ENCODE measurements around the gene ASB16.
A peak's percentile ranks its signal among the peaks of the same experiment; 100 is the strongest.

ASB16 gene

DNA sequence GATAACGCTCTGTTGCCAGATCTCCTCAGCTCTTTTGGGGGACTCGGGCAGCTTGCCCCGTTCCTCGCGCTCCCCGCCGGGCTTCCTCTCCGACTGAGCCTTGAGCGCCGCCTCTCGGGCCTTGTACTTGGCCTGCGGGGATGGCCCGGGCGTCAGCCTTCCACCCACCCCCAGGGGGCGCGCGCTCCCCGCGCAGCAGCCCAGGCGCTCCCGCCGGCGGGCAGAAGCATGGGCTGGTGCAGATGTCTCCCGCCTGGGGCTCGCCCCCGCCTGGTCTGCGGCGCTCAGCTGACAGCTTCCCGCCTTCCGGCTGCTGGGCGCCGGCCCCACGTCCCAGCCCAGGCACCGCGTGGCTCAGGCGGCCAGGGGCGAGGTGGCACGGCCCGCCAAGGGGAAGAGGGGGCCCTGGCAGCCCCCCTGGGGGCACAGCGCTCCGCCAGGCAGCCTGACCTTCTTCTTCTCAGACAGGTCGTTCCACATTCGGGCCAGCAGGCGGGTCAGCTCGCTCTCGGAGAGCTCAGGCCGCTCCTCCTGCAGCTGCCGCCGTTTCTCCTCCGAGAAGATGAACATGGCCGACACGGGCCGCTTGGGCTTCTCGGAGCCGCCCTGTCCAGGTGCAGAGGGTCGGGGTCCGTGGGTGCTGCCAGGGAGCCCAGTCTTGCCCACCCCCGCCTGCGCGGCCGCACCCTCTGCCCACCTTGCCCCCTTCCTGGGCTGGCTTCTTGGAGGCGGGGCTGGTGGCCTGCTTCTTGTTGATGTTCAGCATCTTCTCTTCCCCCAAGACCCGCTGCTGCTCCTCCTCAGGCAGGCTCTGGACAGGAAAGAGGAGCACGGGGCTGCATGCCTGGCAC is 40.1 kb downstream of the ASB16 start:
- DNase-seq: peak; percentile 95

DNA sequence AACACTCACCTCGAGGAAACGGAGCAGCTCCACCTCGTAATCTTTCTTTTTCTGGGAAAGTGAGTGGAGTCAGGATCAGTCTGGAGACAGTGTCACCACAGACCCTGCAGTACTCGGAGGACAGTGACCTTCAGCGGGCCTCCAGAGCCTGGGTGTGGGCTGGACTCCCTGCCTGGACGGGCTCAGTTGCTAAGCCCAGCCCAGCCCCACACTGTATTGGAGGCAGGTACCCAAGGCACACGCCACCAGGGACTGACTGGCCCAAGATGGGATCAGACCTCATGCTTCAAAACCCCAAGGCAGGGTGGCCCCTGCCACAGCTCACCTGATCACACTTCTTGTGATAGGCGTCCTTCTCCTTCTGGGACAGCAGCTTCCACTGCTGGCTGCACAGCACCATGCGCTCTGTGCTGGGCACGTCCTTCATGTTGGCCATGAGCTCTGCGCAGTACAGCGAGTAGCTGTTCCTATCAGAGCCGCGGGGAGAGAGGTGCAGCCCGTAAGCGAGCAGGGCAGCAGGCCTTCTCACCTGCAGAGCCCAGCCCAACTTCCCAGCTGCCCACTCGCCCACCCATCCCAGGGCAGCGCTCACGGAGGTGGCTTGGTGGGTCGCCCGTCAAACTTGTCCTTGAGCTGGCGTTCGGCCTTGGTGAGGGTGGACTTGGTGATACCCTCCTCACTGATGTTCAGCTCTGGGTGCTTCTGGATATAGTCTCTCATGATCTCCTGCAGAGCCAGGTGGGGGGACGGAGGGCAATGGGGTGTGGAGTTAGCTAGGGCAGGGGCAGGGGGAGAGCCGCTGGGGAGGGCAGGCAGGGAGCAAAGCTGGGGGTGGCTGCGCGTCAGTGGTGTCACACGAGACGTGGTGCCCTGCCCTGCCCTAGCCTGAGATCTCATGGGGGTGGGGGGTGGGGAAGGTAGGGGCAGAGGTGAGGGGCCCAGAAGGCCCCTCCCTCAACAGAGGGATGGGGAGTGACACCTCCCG is 41.1 kb downstream of the ASB16 start:
- no peak for DNase-seq

DNA sequence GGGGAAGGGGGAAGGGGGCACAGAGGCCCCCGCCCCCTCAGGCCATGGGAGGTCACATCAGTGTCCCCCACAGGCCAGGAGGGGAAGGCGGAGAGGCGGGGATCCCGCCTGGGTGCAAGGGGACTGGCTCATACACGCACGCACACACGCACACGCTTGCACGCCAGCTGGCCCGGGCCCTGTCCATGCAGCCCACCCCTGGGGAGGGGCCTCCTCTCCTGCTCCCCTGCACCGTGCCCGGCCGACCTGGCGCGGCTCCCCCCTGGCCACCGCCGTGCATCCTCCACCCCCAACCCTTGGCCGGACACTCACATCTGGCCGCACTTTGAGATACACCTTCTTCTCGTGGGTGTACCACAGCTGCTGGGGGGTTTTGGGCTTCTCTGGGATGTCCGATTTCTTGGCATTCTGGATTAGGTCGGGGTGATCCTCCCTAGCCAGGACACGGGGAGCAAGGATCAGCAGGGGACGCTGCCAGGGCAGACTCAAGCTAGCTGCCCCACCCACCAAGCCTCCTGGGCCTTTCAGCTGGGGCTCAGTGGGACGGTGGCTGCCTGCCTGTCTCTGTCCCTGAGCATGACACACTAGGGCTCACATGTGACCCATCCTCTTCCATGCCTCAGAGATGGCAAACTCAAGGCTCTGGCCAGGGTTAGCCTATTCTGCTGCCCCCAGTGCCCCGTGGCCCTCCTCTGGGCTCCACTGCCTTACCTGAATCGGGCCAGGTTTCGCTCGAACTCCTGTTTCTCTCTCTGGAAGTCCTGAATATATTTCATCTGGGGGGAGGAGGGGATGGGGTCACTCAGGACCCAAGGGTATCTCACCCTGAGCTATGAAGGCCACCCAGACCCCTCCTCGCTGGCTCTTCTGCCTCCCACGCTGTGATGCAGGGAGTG is 42.3 kb downstream of the ASB16 start:
- DNase-seq: no peak

DNA sequence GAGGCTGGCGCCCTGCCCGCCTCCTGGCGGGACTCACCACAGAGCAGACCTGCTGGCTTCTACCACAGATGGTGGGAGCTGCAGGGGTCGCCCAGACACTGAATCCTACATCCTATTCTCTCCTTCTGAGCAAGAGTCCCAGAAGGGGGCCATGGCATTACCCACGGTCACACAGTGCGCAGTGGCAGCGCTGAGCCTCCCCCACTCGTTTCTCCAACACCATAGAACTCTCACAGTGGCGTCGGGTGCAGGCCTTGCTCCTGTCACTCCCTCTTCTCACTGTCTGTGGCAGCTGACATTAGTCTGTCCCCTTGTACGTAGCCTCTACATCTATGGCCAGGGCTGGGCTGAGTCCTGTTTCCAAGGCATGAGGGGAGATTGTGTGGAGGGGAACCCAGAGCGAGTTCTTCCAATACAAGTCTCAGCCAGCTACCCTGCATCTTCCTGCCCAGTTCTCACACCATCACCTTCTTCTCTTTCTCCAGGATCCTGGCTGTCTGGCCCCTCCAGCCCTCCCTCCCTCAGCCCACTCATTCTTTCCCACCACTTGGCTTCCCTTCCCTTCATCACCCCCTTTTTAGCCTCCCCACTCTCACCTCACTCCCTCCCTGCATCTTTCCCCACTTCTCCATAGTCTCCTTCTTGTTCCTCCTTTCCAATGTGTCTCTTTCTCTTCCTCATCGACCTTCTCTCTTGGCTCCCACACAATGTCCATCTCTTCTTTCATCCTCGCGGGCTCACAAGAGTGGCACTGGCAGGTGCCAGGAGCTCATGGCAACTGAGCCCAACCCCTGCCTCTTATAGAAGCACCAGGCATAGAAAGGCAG is 43.1 kb downstream of the ASB16 start:
- no peak for DNase-seq

DNA sequence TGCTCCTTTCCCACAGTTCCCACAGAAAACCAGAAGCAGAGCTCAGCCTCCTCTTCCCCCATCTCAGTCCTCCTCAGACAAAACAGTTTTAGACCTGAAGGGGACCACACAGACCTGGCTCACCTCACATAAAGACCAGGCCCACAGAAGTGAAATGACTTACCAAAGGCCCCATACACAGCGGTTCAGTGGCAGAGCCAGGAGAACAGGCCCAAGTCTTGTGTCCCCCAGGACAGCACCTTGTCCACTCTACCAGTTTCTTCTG is 43.7 kb downstream of the ASB16 start:
- DNase-seq: no peak

DNA sequence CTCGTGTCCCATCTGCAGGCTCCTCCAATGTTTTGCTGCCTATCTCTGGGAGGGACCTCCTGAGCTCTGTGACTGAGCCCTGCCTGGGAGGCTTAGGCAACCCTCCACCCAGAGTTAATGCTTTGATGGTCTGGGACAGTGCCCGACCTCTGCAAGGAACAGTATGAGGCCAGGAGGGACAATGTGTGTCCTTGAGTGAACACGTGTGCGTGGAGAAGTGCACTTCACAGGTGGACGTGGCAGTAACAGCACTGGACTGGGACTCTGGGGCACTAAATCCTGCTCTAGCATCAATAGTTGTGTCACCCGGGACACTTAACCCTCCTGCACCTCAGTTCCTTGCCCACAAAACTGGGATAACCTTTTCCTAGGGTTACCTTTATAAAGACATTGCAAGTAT is 44.4 kb downstream of the ASB16 start:
- DNase-seq: no peak

DNA sequence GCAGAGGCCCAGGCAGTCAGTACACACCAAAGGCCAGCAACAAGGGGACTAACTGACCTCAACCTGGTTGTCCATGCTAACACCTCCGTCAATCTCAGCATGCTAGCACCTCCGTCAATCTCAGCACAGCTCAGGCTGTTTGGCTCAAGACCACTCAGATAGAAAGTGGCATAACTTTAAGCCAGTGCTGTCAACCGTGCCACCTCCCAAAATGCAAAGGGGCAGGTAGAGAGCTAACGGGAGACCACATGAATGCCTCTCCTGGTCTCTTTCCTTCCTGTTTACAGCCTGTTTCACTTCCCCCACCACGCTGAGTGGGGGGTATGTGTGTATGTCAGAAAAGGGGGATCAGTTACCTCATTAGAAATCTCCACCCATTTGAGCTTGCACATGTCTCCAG is 45.7 kb downstream of the ASB16 start:
- DNase-seq: no peak

DNA sequence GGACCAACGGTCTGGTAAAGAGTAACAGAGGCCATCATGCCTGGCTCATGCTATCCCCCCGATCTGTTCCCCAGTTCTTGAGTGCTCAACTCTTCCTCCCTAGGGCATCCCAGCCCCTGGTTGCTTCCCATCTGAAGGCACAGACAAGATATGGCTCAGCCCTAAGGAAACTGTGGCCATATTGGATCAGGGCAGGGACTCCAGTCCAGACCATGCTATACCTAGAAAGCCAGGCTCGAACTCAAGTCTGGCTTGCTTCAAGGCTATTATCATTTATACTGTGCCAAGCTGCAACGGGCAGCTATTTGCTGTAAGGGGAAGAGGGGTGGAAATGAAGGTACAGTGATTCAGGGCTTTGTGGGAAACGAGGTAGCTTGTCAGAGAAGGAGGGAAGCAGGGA is 46.2 kb downstream of the ASB16 start:
- no peak for DNase-seq

DNA sequence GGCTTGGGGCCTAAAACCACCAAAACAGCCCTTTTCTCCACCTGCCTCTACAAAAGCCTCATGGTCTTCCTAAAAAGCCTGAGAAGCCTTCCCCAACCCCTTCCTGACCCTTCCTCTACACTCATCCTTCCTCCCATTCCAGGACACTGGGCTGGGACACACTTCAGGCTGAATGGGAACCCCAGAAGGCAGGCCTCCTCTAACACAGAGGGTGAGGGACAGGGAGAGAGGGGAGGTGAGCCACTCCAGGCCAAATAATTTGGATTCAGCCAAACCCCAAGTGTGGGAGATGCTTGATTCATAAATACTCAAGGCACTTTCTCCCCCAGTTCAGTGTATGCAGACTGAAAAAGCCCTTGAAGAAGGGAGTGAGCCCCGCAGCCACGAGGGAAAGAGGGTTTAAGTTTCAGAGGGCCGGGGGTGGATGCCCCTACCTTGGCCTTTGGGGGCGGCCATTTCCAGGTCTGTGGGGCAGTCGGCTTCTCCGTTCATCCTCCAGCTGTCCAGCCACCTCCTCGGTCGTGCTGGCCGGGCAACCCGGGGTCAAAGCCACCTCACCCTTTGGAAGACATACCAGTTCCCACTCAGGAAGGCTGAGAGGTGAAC is 47.3 kb downstream of the ASB16 start:
- DNase-seq: no peak

DNA sequence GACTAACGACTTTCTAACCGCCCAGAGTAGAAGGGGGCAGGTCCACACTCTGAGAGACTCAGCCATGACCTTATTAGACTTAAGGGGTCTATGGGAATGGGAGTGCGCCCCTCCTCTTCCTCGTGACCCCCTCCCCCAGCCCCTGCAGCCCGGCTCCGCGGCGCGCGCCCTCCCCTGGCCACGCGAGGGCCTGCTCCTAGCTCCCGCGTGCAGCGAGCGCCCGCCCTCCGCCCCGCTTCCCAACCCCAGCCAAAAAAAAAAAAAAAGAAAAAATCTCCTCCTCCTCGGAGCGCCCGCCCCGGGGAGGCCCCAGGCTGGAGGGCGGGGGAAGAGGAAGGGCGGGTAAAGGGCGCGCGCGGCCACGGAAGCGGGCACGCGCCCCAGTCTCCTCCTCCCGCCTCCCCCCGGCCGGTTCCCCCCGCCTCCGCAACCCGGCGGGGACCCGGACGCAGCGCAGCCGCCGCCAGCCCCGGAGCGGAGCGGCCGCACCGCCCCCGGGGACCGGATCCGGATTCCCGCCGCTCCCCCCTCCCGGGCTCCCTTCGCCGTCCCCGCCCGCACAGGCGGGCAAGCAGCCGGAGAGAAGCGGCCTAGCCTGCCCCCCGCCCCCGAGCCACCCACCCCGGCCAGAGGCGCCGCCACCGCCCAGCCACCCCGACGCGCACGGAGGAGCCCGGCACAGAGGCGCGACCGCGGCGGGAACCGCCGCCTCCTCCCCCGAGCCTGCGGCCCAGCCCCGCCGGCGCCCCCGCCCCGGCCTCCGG is 48.0 kb downstream of the ASB16 start:
- peak; percentile 93 for DNase-seq

DNA sequence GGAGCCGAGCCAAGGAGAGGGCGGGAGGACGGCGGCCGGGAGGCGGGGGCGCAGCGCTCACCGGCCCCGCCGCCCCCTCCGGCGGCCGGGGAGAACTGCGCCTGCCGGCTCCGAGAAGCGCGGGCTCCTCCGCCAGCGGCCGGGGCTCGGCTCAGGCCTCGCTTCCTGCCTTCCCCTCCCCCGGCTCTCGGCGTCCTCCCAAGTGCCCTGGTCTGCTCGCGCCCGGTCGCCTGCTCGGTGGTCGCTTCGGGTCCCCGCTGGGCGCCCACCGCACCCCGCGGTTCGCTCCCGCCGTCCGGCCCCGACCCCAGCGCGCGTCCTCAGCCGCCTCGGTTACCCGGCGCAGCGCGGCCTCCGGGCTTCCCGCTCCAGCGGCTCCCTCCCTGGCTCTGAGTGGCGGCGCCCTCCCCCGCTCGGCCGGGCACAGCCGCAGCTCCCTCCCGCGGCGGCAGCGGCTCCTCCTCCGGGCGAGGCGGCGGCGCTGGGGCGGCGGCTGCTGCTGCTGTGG is 48.7 kb downstream of the ASB16 start:
- peak; percentile 65 to 73 for DNase-seq

DNA sequence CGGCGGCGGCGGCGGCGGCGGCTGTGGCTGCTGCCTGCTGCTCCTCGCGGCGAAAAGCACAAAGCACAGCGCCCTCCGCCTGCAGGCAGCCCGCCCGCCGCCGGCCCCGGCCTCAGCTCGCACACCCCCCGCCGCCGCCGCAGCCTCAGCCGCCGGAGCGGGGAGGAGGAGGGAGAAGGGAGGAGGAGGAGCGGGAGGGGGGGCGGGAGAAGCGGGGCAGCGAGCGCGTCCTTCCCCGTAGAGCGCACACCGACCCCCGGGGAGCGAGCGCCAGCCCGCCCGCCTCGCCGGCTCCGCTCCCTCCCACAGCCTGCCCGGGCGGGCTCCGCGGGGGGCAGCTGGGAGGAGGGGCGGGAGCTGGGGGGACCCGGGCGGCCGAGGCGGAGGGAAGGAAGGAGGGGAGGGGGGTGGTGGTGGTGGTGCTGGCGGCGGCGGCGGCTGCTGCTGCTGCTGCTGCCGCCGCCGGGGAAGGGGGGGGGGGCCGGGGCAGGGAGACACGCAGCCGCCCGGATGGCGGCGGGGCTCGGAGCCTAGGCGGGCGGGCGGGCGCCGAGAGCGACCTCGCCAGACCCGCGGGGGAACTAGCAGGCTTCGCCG is 49.2 kb downstream of the ASB16 start, which contains the start of gene UBTF:
Gene UBTF (minus strand): TSS at position 60 of the 597 bp plus-strand sequence. CDS start 1,446 bp downstream, outside the sequence.
- peak; percentile 34 to 37 for DNase-seq

DNA sequence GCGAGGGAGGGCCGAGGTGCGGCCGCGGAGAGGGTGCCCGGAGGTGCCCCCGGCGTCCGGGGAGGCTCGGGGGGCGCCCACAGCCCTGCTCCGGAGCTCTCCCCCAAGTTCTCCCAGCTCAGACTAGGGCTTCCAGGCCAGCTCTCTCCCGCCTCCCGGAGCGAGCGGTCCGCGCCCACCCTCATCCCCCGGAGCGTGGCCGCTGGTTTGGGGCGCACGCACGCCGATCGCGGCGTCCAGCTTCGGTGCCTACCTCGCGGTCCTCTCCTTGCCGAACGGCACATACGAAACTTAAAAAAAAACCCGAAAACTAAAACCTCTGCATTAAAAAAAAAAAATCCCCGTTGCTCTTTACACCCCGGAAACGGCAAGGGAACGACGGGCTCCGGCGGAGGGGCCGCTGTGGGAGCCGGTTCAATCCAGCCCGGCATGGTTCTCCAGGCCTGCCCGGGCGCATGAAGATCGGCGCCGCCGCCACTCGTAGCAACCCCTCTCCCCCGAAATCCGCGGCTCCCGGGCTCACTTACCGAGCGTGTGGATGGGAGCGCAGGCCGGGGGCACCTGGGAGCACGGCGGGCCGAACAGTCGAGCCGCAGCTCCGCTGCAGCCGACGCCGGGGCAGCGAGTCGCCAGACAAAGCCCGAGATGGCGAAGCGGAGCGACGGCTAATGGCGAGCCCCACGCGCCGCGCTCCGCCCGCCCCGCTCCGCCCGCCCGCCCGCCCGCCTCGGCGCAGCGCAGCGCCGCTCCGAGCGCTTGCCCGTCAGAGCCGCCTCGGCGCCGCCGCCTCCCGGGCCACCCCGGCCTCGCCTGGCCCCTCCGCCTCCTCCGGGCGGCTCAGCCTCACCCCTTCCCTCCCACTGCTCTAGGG is 49.9 kb downstream of the ASB16 start:
- peak; percentile 45 to 77 for DNase-seq

DNA sequence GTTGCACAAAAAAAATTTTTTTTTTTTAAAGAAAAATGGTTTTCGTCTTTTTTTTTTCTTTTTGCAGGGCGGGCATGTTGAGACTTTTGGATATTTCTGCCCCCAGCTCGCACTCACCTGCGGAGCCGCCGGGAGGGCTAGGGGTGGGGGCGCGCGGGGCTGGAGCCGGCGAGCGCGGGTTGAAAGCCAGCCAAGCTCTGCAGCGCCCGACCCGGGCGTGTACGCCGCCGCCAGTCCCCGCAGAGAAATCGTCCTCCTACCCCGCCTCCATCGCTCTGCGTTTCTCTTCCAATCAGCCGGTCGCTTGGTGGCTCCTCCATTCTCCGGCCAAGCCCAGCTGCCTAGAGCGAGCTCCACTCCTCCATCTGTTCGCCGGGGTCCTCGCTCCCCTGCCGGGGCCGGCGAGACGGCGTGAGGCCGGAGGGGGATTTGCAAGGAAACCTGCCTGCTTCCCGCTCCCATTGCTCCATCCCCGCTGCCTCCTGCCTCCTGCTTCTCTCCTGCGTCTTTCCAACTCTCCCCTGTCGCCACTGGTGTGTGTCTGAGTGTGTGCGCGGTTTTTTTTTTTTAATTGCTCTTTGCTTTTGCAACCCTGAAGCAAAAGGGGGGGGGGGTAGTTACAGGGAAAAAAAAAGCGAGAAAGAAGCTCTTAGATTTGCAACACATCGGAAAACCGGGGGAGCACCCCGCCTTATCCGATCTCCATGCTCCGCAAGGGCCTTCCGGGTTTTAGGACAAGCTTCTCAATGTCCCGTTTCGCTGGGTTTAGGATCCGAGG is 50.8 kb downstream of the ASB16 start:
- peak; percentile 69 to 71 for DNase-seq

DNA sequence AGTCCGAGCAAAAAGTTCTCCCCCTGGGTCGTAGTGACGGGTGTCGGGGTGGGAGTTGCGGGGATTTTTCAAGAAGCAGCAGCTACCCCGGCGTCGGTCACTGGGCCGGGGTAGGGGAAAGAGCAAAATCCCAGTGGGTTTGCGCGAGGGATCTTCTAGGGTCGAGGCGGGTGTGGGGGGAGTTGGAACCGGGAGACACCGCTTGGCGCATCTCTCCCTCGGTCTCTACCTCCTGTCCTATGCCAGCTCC is 51.3 kb downstream of the ASB16 start:
- DNase-seq: no peak

DNA sequence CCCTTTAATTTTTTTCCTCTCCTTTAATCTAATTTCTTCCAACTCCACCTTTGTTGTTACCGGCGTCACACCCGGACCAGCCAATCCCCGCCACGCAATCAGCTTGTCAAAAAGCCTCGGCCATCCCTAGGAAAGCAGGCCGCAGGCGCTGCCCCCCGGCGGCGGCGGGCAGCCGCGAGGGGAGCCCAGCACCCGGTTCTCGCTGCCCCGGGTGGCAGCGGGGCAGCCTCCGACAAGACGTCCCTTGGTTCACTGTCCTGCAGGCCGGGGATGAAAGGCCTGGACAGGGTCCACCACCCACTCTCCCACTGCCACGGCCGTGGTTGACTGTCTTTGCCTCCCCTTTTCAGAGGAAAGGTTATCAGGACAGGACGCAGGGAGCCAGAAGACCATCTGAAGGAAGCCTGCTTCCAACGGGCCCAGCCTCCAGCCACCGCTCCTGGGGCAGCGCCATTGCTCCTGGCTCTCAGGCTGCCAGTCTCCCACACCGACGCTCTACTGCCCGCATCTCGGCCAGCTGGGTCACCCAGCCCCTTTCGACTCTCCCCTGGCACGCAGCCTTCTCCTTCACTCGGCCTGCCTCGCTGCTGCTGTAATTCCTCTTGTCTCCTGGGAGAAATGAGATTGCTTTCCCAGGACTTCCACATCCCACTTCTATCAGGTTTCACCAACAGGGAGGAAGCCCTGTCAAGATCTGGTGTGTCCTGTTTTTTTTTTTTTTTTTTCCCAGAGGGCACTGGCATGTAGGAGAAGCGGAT is 51.8 kb downstream of the ASB16 start:
- peak; percentile 45 to 49 for DNase-seq

DNA sequence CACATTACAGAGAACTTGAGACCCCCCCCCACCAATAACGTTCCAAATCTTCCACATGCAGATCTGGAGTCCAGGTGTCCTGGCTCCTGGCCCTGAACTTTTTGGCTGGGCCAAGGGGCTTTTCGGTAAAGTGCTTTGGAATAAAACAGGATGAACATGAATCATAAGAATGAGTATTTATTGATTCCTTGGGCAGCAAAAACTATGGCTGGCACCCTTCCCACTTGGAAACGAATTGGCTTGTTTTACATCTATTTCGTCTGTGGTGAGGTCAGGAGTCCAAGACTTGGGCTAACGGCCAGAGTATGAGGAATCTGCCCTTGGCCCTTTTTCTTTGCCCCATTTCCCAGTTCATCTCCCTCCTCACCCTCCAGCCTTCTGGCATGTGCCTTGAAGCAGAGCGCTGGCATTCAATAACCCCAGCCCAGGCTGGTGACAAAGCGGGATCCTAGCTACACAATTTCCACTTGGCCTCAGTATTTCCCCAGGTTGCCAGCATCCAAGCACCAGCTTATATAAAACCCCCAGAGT is 53.1 kb downstream of the ASB16 start:
- DNase-seq: no peak

Data from inflammatory macrophage (primary cell).